Adrenal gland (tissue), 12 donors: Measurements from ENCODE around the gene RTL10. TPM values are rescaled to one million over a fixed set of nuclear protein-coding genes. Genes with fewer than 3 reads are reported as not detected.

Source experiments
- DNase-seq, 7 donors: peaks; one replicate each; pipeline ENCODE4 v3.0.0-alpha.2; 2019 to 2020
- H3K27ac ChIP-seq, 5 donors: fragments of 200-600 bp; sonication (generic) in 4 of 5; 1 replicate in 3 of 5; 2 replicates in 2 of 5; pipeline versions ENCODE4 v1.5.1 to v1.8.0; 2016 to 2020; ENCODE audit warnings: mild to moderate bottlenecking in 1 of 5
- H3K27me3 ChIP-seq: fragments of 200-600 bp; 2 replicates; pipeline ENCODE4 v1.8.0; 2021
- H3K36me3 ChIP-seq, 2 donors: fragments of 200-600 bp; replicated peaks in 1 of 2; 1 replicate in 1 of 2; 2 replicates in 1 of 2; pipeline versions ENCODE4 v1.5.1 to v1.8.0; 2018 to 2022
- H3K4me1 ChIP-seq, 2 donors: fragments of 200-600 bp; replicated peaks in 1 of 2; 1 replicate in 1 of 2; 2 replicates in 1 of 2; pipeline versions ENCODE4 v1.5.1 to v1.8.0; 2018 to 2021
- H3K4me3 ChIP-seq, 4 donors: fragments of 200-600 bp; sonication (generic) in 3 of 4; one replicate each; pipeline ENCODE4 v1.5.1; 2016 to 2018
- H3K9me3 ChIP-seq, 3 donors: fragments of 200-600 bp; sonication (generic) in 1 of 3; replicated peaks in 1 of 3; 1 replicate in 2 of 3; 2 replicates in 1 of 3; pipeline versions ENCODE4 v1.5.1 to v1.8.0; 2016 to 2021
- POLR2A ChIP-seq, 2 donors: fragments of 450-650 bp; IDR thresholded peaks; one replicate each; pipeline ENCODE4 v1.6.1; 2017; ENCODE audit warnings: antibody characterized with exemption in 2 of 2, mild to moderate bottlenecking in 2 of 2, moderate library complexity in 1 of 2
- WGBS, 4 donors: extraction: QIAGEN DNeasy Blood & Tissue Kit in 2 of 4; methylation state at CpG; one replicate each; pipeline versions ENCODE4 v1.1.5 to v1.1.7; 2013 to 2017; 5-methylcytosine and 5-hydroxymethylcytosine counted together
- intact Hi-C, 2 donors: fragments of 100-400 bp; cut with DNase I; formaldehyde crosslinking; loops; one replicate each; pipeline versions ENCODE4 v1.14.1 to v1.15.0; 2022 to 2023
- polyA plus RNA-seq, 3 donors: library from polyadenylated mRNA; stranded (reverse); fragments of 200-250 nt in 2 of 3; fragments of 350-450 nt in 1 of 3; fragmentation: Illumina TruSeq in 1 of 3; extraction: RNeasy Lipid Tissue Mini Kit (QIAGEN cat#74804) in 1 of 3; gene quantifications; one replicate each; pipeline ENCODE4 v1.2.3, GENCODE V29; 2013 to 2014
- total RNA-seq, 9 donors: library from RNA; depleted of rRNA in 4 of 9; stranded (reverse); fragments of >200 nt in 4 of 9; fragments of 120-200 nt in 1 of 9; fragmentation: NEBNext Ultra II Directional in 1 of 9; extraction: Animal tissue kit (Norgen Biotek cat#: 25700) in 1 of 9; gene quantifications; one replicate each; pipeline versions ENCODE4 v1.1.0 to v1.2.4, GENCODE V29; 2013 to 2023
- TF ChIP-seq, protein P1 (sequence below), 6 experiments: fragments of 450-650 bp in 4 of 6; fragments of 200-600 bp in 2 of 6; sonication (generic) in 1 of 6; IDR thresholded peaks; 1 replicate in 5 of 6; 2 replicates in 1 of 6; pipeline versions ENCODE4 v1.5.1 to v1.8.0; 2016 to 2021; ENCODE audit warnings: antibody characterized with exemption in 6 of 6, mild to moderate bottlenecking in 2 of 6, moderate library complexity in 1 of 6
- donor health status: healthy with polysubstance abuse.
- donor health status: Bipolar disorder and iron deficiency.
- donor health status: DM: yes; HTN: yes; CAD: no.
- donor health status: DM: no; HTN: no; CAD: no.
- donor health status: DM: no; HTN: no; CAD: no.
- donor health status: DM: yes; HTN: yes; CAD: no.

RTL10 gene
- total and polyA plus RNA-seq, 12 donors = 5.5 to 17.5 (median 11.7) TPM

- H3K27me3 ChIP-seq = no peaks in the 10 kb centered on the region
- WGBS, 4 donors = 94 to 100% (median 98%) methylated on average over 2 to 3 of the region's 3 CpGs
- no peak overlapping the region for H3K27ac ChIP-seq
- H3K4me3 ChIP-seq = no peak overlapping the region
- TF ChIP-seq, protein P1, sequence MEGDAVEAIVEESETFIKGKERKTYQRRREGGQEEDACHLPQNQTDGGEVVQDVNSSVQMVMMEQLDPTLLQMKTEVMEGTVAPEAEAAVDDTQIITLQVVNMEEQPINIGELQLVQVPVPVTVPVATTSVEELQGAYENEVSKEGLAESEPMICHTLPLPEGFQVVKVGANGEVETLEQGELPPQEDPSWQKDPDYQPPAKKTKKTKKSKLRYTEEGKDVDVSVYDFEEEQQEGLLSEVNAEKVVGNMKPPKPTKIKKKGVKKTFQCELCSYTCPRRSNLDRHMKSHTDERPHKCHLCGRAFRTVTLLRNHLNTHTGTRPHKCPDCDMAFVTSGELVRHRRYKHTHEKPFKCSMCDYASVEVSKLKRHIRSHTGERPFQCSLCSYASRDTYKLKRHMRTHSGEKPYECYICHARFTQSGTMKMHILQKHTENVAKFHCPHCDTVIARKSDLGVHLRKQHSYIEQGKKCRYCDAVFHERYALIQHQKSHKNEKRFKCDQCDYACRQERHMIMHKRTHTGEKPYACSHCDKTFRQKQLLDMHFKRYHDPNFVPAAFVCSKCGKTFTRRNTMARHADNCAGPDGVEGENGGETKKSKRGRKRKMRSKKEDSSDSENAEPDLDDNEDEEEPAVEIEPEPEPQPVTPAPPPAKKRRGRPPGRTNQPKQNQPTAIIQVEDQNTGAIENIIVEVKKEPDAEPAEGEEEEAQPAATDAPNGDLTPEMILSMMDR (IDR thresholded peaks at IDR 0.05) = no peak
- TF ChIP-seq POLR2A (IDR thresholded peaks at IDR 0.05) = no peak
- intact Hi-C loops = no loop called here
- peak in 1 of 7 donors; percentile 8 for DNase-seq
- no peaks in the 10 kb centered on the region for H3K4me1 ChIP-seq
- H3K9me3 ChIP-seq = no peaks in the 10 kb centered on the region
- no peaks in the 10 kb centered on the region for H3K36me3 ChIP-seq
Observed at GRCh38 chr22:19809741-19810140, 44.9 kb downstream of the RTL10 start.

DNA sequence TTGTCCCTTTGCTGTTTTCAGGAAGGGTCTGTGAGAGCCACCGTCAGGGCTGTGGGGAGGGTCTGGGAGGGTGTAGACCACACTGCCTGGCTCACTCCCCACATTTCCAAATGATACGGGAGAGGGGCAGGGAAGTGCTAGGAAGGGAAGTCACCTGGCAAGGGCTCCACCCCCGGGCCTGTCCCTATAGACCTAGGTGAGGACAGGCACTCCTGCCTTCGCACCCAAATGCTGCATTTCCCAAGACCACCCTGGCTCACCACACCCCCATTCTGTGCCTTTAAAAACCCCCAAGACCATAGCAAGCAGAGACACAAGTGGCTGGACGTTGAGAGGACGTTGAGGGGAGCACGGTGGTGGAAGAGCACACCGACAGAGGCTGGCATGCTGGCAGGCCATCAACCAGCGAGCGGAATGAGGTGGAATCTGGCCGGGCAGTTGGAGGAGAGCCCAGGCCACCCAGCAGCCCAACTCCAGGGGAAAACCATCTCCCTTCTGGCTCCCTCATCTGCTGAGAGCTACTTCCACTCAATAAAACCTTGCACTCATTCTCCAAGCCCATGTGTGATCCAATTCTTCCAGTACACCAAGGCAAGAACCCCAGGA lies 45.7 kb downstream of the RTL10 start:
- no peaks in the 10 kb centered on the region for H3K4me1 ChIP-seq
- intact Hi-C loops = no loop called here
- no peak overlapping the region for H3K27ac ChIP-seq
- H3K36me3 ChIP-seq = no peaks in the 10 kb centered on the region
- no peaks in the 10 kb centered on the region for H3K27me3 ChIP-seq
- no peak overlapping the region for H3K4me3 ChIP-seq
- peak in 1 of 7 donors; percentile 9 for DNase-seq
- WGBS, 4 donors = 85 to 95% (median 92%) methylated on average over 8 to 11 of the region's 11 CpGs
- H3K9me3 ChIP-seq = no peaks in the 10 kb centered on the region
- TF ChIP-seq, protein P1 (IDR thresholded peaks at IDR 0.05) = no peak
- no peak for TF ChIP-seq POLR2A (IDR thresholded peaks at IDR 0.05)

- no peaks in the 10 kb centered on the region for H3K4me1 ChIP-seq
- H3K4me3 ChIP-seq = no peak overlapping the region
- TF ChIP-seq POLR2A (IDR thresholded peaks at IDR 0.05) = no peak
- TF ChIP-seq, protein P1 (IDR thresholded peaks at IDR 0.05) = no peak
- 92 to 96% (median 94%) methylated on average over 12 to 20 of the region's 20 CpGs for WGBS, 4 donors
- no peaks in the 10 kb centered on the region for H3K27me3 ChIP-seq
- H3K36me3 ChIP-seq = no peaks in the 10 kb centered on the region
- intact Hi-C loops = no loop called here
- H3K27ac ChIP-seq = no peak overlapping the region
- DNase-seq = peak in 1 of 7 donors; percentile 10
- H3K9me3 ChIP-seq = no peaks in the 10 kb centered on the region
Observed at GRCh38 chr22:19807914-19808872, 46.5 kb downstream of the RTL10 start.

- Histone ChIP-seq H3K27ac (no peak overlapping the region), H3K4me3 (no peak overlapping the region), H3K27me3 (no peaks in the 10 kb centered on the region), H3K4me1 (no peaks in the 10 kb centered on the region), H3K9me3 (no peaks in the 10 kb centered on the region), H3K36me3 (no peaks in the 10 kb centered on the region)
- intact Hi-C loops = no loop called here
- TF ChIP-seq, protein P1 (IDR thresholded peaks at IDR 0.05) = no peak
- TF ChIP-seq POLR2A (IDR thresholded peaks at IDR 0.05) = no peak
- DNase-seq = no peak
- WGBS, 4 donors = 60 to 94% (median 92%) methylated on average over 1 to 15 of the region's 15 CpGs
Observed at GRCh38 chr22:19807161-19807913, 47.3 kb downstream of the RTL10 start.
